GM21529 (cell line): ENCODE results near the gene PER1.
"Not testable (repeated sequence)": the region's sequence is repeated elsewhere in the genome, so short reads cannot be mapped to it uniquely, and the experiment has no call there.

Experiments used
- ATAC-seq: cut with Tn5 transposase; IDR thresholded peaks from one replicate; pipeline ENCODE4 v1.9.1; 2021; ENCODE audit not compliant: unreplicated experiment

Gene PER1

DNA sequence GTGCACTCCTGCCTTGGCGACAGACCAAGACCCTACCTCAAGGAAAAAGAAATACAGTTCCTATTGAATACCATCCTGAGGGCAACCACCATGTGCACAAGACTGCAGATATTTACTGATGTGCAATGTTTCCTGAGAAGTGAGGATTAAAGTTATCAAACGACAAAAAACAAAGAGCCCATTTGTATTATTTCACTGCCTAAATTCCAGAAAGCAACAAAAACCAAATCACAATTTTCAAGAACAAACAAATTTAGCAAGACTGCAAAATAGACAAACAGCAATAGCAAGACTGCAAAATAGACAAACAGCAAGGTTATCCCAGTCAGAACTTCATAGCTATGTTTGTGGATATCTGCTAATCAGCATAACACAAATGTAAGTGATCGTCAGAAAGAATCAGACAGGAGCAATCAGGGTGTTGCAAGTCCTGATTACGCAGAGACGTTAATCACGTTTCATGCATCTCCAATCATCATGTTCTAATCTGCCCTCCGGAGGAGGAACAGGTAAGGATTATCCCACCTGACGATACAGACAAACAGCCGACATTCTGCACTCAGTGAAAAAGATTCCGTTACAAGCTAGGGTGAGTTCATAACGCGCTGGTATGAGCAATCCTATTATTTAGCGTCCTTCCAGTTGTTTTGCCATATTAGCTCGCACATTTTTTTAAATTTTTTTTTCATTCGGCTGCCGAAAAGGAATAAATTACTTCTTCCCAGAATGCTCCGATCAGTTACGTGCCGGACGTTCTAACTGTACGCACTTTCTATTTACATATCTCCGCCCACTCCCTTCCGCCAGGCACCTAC, 21.1 kb upstream of the PER1 start:
- ATAC-seq: peak; percentile 60

DNA sequence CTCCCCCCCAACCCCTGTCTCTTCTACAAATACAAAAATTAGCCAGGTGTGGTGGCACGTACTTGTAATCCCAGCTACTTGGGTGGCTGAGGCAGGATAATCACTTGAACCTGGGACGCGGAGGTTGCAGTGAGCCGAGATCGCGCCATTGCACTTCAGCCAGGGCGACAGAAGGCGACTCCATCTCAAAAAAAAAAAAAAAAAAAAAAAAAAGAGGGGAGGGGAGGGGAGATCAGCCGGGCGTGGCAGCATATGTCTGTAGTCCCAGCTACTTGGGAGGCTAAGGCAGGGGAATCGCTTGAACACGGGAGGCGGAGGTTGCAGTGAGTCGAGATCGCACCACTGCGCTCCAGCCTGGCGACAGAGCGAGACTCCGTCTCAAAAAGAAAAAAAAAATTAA, 18.0 kb upstream of the PER1 start:
- not testable (repeated sequence) for ATAC-seq

DNA sequence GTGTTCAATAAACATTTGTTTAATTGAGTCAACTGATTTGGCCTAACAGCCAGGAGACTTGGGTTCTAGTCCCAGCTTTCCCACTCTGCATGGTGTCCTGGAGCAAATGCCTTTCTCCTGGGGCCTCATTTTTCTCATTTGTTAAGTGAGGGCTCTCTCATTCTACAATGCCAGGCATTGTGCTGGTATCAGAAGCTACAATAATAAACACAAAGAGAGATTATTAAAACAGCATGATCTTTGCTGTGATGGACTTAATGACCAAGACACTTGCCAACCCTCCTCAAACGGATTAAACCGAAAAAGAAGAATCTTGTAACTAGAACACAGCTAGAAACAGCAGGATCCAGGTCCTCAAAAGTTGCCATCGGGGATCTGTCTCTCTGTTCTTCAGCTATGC, 15.3 kb upstream of the PER1 start:
- ATAC-seq: no peak

DNA sequence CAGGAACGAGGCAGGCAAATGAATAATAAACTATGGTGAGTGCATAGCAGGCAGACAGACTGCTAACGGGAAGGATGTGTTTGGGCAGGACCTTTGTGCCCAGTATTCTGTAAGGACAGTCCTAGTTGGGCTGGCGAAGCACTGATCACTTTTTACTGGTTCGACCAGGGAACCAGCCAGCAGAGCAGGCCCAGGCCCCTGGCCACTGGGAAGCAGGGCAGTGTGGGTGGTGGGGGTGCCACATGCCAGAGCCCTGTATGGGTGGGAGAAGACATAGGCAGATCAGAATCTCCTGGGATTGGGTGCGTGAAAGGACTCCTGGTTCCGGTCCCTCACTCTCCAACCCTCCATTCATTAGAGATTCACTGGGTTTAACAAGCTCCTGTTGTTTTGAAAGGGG, 14.5 kb upstream of the PER1 start:
- ATAC-seq: no peak

DNA sequence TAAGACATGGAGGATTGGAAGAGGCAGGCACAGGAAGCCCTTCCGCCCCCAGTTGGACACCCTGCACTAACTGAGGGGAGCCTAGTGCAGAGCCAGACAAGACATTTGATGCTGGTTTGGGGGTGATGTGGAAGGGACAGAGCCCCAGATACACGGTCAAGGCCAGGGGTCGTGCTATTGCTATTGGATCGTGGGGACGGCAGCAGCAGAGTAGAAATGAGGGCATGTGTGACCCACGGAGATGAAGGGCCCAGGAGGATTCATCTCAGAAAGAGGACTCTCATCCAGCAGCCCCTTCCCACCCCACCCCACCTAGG, 12.6 kb upstream of the PER1 start:
- no peak for ATAC-seq

DNA sequence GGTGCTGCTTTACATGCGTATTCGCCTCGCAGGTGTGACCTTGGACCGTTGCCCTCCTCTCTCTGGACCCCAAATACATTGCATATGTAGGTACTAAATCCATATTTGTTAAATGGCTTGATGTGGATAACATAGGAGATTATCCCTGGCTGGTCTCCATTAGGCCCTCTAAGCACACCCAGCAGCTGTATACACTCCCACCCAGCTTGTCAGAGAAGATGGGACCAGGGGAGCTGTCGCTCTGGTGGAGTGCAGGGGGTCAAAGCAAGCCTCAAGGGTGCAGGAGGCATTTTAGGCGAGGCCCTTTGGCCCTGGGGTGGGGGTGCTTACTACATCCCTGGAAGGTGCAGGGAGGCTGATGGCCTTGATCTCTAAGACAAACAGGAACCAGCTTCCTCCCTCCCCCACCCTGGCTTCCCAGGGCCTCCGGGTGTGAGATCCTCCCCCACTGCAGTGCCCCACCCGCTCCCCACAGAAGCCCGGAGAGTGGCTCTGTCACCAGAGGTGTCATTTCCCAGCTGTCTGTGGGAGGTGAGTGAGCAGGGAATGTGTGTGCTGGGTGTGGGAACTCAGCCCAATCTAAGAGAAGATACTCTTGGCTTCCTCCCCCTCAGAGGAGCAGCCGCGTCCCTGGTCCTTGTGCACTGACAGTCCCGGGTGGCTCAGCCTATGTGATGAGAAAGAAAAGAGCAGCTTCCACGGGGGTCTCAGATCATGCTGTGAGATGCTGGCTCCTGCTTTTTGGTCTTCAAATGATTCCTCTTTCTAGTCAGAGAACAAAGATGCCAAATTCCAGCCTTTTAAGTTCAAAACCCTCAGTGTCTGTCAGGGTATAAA, 12.0 kb upstream of the PER1 start:
- ATAC-seq: no peak

DNA sequence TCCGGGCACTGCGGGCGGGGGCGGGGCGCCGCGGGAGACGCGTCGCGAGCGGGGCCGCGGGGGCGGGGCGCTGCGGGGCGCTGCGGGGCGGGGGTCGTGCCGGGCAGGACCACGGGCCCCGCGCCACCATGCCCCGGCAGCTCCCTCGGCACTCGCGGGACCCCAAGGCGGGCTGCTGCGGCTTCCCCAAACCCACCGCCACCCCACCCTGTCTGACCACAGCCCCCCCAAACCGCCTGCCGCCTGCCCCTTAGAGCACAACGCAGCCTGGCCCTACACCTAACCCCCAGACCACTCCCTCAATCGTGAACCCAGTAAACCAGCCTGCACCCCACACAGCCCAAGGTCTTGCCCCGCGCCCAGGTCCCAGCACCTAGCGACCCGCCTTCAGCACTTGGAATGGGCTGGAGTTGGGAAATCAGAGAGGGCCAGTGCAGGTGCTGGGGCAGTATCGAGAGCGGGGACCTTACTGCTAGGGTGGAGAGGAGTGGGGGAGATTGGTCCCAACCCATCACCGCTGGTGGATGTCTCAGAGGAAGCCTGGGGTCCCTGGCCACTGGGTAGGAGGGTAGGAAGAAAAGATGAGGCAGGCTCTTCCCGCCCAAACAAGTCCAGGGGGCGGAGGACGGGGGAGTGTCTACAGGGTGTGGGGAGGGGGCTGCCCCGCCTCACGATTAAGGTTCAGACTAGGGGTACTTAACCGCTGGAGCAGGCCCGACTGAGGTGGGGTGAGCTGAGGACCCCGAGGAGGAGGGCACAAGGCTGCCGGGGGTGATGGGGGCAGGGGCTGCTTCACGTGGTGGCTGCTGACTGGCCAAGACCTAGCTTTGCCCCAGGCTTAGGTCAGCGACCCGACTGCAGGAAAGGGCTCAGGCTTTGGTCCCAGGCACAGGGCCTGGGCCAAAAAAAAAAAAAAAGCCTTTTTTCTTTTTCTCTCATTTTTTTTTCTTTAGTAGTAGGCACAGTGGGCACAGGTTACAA, 11.1 kb upstream of the PER1 start:
- no peak for ATAC-seq

DNA sequence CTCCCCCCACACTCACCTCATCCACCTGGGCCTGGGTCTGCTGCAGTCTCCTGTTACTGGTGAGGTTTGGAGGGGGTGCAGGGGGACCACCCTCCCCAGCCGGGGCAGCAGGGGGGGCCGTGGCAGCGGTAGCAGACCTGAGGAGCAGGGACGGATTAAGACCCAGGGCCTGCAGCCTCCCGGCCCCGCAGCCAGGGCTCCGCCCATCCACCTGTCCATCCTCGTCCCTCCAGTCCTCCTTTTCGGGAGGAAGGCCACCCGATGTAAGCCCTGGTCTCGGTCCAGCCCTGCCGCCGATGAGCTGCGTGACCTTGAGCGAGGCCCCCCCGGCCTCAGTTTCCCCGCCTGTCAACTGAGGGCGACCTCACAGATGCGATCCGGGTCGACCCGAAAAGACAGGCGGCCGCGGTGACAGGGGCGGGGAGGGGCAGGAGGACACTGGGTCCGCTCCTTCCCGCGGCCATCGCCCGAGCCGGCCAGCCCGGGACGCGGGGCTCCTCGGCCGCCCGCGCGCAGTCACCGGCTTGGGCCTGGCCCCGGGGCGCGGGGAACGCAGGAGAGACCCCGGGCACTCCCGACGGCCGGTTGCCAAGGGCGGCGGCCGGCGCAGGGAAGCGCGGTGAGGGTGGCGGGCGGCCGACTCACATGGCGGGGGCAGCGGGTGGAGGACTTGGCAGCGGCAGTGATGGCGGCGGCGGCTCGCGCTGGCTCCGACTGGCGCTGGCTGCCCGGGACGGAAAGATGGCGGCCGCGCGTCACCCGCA, 10.2 kb upstream of the PER1 start, which contains the start of gene VAMP2:
VAMP2 (minus strand) TSS at position 716 of the 764 bp plus-strand sequence; CDS start at position 647, 69 bp downstream.
- no peak for ATAC-seq

DNA sequence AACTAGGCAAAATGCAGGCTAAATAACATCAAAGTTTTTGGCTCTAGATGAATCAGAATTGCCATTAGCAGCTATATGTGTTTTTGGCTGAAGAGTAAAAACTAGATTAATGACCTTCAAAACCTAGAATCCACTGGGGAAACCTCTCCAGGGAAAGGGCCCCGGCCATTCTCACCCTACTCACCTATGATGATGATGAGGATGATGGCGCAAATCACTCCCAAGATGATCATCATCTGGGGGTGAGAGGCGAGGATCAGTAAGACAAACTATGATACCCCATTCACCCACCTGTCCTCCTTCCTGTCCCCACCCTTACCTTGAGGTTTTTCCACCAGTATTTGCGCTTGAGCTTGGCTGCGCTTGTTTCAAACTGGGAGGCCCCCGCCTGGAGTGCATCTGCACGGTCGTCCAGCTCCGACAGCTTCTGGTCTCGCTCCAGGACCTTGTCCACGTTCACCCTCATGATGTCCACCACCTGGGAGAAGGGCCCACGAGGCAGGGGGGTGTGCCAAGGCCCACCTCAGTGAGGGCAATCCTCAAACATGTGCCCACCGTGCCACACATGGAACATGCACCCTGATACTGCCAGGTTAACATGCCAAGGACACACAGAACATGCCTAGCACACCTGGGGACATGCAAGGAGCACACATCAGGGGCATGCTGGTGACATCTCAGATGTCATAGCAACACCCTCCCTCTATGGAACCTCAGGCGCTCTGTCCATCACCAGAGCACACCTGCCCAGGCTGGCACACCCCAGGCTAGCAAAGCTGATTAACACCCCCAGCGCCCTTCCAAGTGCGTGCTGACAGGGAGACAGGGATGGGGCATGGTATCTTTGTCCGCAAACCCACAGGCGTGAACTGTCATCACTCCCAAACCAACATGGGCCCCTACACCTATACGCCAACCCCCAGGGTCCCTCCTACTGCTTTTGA, 9.4 kb upstream of the PER1 start:
- no peak for ATAC-seq

DNA sequence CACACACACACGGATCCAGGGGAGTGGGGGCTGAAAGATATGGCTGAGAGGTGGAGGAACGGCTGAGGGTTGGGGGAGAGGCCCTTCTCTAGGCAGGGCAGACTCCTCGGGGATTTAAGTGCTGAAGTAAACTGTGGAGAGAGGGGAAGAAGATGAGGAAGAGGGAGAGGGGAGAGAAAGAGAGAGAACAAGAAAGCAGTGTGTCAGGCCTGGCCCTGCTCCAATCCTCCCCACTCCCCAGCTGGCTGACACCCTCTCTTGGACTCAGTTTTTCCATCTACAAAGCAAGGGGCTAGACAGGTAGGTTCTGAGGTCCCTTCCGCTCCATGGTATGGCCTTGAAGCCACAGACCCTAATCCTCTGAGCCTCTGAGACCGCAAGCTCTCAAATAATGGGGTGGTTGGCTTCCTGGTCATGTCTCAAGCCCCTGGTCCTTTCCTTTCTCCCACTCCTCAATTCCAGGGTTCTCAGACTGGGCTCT, 8.6 kb upstream of the PER1 start:
- ATAC-seq: no peak

DNA sequence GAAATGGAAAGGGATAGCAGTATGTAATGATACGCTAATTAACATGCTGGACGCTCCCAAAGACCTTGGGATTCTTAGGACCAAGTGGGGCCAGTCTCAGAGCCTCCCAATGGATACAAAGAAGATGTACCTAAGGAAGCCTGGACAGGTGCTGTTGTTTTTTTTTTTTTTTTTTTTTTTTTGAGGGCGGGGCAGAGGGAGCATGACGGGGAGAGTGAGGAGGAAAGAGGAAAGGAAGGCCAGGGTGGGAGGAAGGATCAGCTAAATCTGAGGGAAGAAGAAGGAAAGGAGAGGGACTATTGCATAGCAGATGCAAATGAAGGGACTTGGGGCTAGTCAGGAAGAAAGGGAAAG, 8.0 kb upstream of the PER1 start:
- ATAC-seq: no peak

DNA sequence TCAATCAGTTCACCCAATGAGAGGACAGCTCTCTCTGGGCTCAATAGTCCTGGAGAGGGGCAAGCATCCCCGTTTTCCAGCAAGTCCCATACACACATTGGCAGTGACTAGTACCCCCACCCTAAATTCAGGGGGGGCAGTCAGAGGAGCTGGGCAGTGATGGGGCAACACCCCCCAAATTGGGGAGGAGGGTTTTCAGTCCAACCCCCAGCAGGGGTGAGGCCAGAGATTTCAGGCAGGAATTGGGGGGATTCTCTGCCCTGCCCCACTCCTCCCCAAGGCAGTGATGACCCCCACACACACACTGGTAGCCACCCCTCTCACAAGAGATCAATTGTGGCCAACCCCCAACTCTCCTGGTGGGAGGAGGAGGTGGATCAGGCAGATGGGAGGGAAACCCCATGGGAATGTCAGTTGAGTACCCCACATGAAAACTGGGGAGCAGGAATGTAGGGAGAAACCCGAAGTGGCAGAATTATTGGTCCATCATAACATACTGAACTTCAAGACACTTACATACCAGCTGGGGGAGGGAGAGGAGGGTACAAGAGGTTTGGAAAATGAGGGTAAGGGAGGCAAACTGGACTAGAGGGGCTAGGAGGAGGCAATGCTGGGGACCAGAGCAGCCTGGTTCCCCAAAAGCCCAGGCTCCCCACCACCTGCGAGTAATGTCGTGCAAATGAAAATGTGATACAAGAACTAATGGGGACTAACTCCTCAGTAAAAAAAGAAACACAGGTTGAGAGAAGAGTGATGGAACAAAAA, 7.4 kb upstream of the PER1 start:
- no peak for ATAC-seq

DNA sequence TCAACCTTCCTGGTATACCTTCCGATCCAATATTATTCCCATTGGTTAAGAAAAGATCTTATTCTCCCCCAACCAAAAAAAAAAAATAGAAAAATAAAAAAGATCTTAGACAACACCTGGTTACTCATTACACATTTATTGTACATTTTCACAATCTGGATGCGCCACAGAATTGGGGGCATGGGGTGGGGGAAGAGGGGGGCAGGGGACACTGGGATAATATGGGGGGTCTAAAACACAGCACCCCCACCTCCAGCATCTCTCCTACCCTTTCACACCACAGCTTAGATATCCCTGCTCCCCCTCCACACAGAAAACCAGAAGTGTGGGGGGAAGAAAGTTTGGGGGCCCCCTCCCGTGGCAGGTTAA, 6.8 kb upstream of the PER1 start:
- ATAC-seq: no peak

DNA sequence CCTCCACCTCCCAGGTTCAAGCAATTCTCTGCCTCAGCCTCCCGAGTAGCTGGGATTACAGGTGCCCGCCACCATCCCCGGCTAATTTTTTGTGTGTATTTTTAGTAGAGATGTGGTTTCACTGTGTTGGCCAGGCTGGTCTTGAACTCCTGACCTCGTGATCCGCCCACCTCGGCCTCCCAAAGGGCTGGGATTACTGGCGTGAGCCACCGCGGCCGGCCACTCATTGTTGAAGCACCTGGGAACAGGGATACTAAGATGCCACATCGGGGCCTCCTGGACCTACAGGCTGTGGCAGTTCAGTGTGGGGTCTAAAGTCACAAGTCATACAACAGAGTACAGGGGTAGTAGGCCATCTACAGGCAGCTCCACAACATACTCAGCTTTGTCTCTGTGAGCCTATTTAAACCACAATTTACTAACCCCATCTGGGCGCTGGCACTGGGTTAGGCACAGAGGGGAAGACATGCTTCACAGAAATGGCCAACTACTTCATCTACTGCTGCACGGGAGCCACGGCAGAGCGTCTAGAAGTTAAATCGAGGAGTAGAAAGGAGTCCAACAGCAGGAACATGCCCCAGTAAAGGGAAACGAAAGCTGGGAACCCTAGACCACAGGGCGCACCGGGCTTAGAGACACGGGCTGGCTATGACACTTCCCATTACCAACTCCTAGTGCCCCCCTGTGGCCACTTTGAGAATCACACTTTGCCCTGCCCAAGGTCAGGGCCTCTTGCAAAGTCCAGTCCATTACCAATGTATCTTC, 6.2 kb upstream of the PER1 start:
- ATAC-seq: no peak

DNA sequence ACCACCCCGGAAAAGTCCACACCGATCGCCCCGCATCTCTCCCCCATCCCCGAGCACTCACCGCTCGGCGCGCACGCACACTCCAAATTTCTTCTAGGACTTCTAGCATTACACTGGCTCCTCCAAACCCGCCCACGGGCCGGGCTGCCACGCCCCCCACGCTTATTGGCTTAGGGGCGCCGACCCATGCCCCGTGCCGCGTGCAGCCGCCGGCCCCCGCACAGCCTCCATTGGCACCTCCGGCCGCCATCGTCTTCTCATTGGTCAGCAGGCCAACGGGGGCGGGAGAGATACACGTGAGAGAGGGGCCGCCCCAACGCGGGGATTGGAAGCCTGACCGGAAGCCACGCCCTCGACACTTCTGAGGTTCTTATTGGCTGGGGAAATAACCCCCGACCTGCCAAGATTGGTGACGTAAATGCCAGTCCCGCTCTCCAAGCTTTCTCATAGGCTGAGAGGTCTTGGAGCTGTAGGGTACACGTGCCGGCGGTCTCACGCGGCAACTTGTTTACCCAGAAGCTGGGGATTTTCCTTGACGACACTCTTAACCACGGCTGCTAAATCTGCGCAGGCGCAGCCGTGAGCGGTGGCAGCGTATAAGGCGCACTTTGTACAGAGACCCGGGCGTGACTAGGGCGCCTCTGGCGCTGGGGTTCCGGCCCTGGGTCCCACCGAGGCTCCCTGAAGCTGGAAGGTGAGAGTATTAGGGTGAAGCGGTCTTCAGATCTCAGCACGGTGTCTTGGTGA, 4.2 kb upstream of the PER1 start:
- peak; percentile 69 for ATAC-seq

DNA sequence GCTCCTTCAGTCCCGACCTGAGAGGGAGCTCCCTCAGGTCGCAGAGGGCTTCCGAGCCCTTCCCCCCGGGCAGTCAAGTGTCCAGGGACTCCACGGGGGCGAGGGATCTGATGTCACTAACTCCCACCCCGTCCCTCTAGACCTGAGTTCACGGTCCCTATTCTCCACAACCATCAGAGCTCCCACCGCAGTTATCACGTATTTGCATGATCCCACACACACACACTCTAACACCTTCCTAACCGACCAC, 3.7 kb upstream of the PER1 start:
- ATAC-seq: no peak

DNA sequence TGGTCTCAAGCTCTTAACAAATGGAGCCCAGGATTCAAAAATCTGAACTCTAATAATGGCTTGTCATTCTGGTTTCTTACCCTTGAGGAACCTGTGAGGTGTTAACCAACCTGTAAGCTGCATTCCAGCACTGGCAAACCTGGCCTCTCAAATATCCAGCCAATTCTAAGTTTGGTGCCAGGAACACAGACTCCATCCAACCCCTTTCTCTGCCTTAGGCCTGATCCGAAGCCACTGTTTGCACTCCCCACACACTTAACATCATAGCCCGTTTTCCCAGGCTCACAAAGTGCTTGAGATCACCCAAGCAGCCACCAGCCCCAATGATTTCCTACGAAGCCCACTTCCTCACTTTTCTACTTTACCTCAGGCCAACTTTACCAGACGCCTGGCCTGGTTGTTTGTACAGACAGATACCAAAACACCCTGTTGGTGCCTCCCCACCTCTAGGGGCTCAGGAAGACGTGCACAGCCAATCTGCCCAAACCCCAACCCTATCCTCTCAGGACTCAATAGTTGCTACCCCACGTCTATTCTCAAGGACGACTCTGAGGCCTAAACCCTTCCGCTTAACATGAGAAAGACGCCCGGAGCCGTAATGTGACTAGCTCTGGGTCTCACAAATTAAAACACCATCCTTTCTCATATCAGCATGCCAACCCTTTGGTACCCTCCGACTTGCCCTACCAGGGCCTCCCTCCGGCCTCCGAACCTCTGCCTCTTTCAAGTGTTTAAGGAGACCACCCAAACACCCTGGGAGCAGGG, 3.2 kb upstream of the PER1 start:
- no peak for ATAC-seq
